Inflammatory macrophage treated with lipopolysaccharide for 4 hours (primary cell): Measurements from ENCODE around the gene PPP2R5C.
A peak's percentile ranks its signal among the peaks of the same experiment; 100 is the strongest.

ENCODE experiments used
- DNase-seq: peaks from one replicate; pipeline ENCODE4 v3.0.0-alpha.2; 2020

PPP2R5C gene

DNA sequence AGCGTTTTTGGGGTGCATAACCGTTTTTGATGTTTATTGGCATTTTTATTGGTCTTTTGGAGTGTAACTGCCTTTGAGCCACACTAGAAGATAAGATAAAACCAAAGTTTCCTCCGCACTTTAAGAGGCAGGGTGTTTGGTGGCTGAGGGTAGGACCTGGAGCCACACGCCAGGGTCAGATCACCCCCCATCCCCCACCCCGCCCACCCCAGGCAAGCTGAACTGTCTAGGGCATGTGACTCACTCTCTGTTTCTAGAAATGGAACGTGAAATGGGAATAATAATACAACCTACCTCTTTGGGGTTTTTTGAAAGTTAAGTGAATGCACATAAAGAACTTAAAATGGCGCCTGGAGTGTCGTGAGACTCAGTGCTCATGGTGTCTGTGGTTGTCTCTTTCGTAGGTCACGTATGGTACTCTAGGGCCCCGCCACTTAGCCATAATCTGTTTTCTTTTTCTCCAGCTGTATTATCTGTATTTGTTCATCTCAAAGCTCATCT, 56.0 kb downstream of the PPP2R5C start:
- DNase-seq: no peak

DNA sequence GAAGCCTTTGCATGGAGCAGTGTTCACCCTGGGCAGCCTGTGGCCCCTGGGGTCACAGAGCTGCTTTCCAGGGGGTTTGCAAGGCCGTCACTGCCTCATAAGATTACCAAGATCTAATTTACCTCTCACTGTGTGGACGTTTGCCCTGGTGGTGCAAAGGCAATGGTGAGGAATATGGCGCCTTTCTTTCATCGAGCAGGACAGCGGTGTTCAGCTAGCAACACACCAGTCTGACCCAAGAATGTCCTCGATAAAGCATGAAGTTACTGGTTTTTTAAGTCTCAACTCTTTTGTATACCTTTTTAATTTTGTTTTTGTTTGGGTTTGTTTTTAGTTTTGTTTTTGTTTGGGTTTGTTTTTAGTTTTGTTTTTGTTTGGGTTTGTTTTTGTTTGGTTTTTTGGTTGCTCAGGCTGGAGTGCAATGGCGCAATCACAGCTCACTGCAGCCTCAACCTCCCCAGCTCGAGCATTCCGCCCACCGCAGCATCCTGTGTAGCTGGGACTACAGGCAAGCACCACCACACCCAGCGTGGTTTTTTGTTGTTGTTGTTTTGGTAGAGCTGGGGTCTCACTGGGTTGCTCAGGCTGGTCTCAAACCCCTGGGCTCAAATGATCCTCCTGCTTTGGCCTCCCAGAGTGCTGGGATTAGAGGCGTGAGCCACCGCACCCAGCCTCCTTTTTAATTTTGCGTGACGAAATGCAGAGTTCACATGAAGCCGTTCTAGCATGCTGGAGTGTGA, 57.9 kb downstream of the PPP2R5C start:
- DNase-seq: no peak

- DNase-seq: peak; percentile 23
Measured at GRCh38 chr14:101820283-101820798, 58.8 kb downstream of the PPP2R5C start.

- DNase-seq: no peak
Measured at GRCh38 chr14:101821528-101821927, 60.0 kb downstream of the PPP2R5C start.

GRCh38 chr14:101823066-101823465, 61.6 kb downstream of the PPP2R5C start:
- no peak for DNase-seq

- no peak for DNase-seq
Measured at GRCh38 chr14:101823511-101824120, 62.1 kb downstream of the PPP2R5C start.

DNA sequence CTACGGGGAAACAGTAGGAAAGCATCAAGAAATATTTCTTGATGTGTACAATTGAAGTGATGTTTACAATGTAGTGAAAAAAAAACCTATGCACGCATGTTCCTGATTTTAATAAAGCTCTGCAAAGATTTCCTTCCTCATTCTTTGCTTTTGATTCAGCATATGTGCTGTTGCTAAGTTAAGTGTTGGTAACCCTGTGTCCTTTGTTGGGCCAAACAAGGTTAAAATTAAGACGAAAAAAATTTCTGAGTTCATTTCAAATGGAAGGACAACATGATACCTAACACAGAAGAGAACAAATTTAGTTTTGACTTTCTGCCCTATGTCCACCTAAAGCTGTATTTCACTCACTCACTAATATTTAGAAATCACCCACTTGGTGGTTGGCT, 62.8 kb downstream of the PPP2R5C start:
- peak; percentile 69 for DNase-seq

DNA sequence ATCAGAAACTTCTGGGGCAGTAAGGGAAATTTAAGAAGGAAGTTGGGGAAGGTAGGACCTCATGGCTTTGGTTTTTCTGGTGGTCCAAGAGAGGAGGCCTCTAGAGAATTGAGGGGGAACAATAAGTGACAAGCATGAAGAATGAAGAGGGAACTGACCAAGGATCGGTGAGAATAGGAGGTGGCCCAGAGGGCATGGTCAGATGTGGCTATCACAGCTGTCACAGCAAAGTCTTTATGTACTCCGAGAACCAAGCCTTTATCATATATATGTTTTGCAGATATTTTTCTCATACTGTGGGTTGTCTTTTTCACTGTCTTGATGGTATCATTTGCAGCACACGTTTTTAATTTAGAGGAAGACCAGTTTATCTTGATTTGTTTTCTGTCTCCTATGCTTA, 64.3 kb downstream of the PPP2R5C start:
- no peak for DNase-seq

DNA sequence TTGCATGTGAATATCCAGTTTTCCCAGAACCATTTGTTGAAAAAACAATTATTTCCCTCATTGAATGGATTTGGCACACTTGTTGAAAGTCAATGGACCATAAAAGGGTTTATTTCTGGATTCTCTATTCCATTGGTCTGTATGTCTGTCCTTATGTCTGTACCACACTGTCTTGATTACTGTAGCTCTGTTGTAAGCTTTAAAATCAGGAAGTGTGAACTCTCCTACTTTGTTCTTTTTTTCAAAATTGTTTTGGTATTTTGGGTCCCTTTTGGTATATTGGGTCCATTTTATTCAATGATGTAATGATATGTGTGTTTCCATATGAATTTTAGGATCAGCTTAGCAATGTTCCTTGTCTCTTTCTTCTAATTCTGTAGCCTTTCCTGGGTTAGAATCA, 64.8 kb downstream of the PPP2R5C start:
- DNase-seq: peak; percentile 50

DNA sequence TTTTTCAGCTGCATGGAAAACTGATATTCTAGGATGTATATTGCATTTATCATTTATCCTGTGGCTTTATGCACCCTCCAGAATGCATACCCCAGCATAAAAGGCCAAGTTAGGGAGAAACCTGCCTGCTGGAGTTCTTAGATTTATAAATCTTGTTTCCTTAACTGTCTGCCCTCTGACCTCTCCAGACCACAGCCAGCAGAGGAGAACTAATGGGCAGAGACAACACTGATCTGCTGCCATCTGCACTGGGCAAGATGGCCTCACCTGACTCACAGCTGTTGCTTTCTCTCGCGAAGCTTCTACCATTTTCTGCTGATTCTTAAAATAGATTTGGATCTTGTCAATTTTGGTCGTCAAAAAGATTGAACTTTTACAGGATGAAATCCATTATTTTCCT, 65.8 kb downstream of the PPP2R5C start:
- DNase-seq: no peak

- no peak for DNase-seq
Measured at GRCh38 chr14:101828046-101828445, 66.5 kb downstream of the PPP2R5C start.

- DNase-seq: no peak
Measured at GRCh38 chr14:101830271-101830670, 68.8 kb downstream of the PPP2R5C start.

- no peak for DNase-seq
Measured at GRCh38 chr14:101833045-101833444, 71.5 kb downstream of the PPP2R5C start.

GRCh38 chr14:101834397-101834796, 72.9 kb downstream of the PPP2R5C start:
- DNase-seq: no peak

DNA sequence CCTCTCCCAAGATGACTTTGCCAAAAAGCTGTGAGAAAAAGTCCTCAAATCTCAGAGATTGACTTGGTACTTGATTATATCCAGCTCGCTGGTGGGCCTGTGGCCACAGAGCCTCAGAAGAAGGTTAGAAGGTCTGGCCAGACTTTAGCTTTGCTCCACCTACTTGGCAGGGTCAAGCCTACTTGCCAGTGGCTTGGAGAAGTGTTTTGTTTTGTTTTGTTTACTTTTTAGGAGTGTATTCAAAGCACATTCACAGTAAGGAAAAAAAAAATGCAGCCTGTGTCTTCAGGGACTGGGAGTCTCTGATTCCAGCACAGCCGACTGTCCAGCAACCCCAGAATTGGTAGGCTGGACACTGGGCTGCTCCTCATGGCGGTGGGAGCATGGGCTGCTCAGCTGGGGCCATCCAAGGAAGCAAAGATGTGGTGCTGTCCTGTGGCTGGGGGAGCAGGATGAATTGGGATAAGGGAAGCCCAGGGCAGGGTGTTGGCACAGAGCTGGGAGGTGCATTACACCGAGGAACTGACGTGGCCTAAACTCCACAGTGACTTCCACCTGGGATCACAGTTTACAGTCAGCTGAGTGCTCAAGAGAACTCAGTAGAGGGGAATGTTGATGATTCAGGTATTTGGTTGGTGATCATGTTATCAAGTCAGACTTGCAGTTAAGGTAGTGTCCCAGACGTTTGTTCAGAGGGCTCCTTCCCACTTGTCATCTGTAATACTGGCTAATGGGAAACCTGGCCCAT, 73.5 kb downstream of the PPP2R5C start:
- DNase-seq: no peak

DNA sequence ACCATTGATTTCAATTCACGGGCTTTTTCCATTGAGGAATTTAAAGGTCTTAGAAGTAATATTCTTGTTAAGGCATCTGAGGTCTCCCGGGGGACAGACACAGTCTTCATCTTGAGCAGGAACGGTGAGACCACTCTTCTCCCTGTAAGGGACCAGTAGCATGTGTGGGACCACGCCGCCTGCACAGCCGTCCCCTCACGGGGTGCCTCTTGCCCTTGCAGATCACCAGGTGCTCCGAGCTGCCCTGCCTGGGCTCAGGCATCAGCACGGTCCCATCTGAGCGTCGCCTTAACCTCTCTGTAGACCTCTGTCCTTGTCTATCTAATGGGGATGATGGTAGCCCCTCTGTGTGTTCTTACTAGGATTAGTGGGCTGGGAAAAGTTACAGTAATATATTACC, 74.1 kb downstream of the PPP2R5C start:
- DNase-seq: no peak

DNA sequence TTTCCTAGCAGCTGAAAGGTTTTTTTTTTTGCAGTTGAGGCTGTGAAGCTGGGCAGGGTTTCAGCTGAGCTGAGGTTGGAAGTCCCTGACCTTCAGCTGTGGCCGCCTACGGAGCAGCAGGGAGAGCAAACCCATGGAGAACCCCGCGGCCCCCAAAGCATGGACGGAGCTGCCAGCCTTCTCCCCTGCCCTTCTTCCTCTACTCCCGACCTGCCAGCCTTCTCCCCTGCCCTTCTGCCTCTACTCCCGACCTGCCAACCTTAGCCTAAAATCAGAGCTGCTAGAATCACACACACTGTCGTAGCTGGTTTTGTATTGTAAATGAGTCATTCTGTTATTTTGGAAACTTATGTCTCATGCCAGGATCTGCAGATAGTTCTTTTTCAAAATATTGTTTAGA, 74.6 kb downstream of the PPP2R5C start:
- no peak for DNase-seq

GRCh38 chr14:101838476-101838875, 77.0 kb downstream of the PPP2R5C start:
- no peak for DNase-seq

DNA sequence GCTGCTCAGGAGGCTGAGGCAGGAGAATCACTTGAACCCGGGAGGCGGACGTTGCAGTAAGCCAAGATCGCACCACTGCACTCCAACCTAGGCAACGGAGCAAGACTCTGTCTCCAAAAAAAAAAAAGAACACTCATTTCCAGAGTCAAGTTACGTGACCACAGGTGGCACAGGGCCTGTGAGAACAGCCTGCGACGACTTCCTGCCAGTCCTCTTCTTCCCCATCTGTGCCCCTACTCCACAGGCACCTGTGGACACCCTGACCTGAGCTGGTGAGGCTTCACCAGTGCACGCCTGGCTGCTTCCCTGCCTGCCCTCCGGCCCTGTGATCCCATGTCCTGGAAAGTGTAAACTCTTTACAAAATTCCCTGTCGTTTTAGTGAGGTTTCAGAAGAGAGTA, 77.7 kb downstream of the PPP2R5C start:
- DNase-seq: no peak

- DNase-seq: no peak
Measured at GRCh38 chr14:101839661-101840060, 78.2 kb downstream of the PPP2R5C start.

DNA sequence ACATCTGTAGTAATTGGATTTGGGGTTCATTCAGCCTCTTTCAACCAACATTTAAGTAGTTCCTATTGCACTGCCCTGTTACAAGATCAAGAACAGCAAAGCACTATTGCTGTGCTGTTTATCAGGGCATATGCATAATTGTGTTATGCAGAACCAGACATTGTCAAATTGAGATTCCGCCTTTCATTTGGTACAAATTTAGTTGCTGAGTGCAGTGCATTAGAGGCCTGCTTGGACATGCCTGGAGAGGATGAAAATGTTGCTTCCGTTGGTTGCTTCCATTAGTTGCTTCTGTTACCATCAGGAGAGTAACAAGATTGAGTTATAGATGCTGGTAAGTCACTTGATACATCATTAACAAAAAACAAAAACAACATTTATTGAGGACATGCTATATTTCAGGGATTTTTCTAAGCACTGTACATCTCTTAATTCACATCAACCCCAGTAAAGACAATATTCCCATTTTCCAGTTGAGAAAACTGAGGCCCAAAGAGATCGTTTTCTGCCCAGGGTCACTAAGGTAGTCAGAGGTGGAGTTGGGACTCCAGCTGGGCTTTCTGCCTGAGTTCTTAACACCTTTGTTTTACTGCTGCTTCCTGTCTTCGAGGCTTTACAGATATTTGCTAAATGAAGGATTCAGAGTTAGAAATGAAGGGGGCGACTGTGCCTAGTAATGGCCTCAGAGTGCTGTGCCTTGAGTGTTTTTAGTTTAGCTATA, 79.3 kb downstream of the PPP2R5C start:
- no peak for DNase-seq

GRCh38 chr14:101843038-101843437, 81.5 kb downstream of the PPP2R5C start:
- no peak for DNase-seq

- DNase-seq: peak; percentile 78
Measured at GRCh38 chr14:101843665-101844064, 82.2 kb downstream of the PPP2R5C start.
